GM12878 (cell line): ENCODE measurements around the gene CETN1. TPM values are rescaled to one million over a fixed set of nuclear protein-coding genes. Genes with fewer than 3 reads are reported as not detected.

Experiments
- ATAC-seq: fragments of 200-7000 bp; cut with Tn5 transposase; 3 replicates; pipeline ENCODE4 v1.9.1; 2020; ENCODE audit warnings: mild to moderate bottlenecking, moderate library complexity
- BruUV-seq: library from RNA; stranded (reverse); fragments of 400-500 nt; replicated peaks from 2 replicates; lab custom pipeline; 2021; lab: Mats Ljungman, UMichigan
- CTCF ChIA-PET: fragments of 300-600 bp; sonication (Branson Sonifier 250); formaldehyde crosslinking; extraction: SDS; loops from one replicate; lab custom pipeline; 2021; ENCODE audit warnings: inconsistent platforms; lab: Yijun Ruan, JAX
- POLR2A ChIA-PET: fragments of 350-600 bp; formaldehyde crosslinking; extraction: SDS; loops from one replicate; lab custom pipeline; 2021; ENCODE audit warnings: inconsistent platforms; lab: Charles Lee
- RAD21 ChIA-PET: fragments of 300-600 bp; sonication (Branson Sonifier 250); formaldehyde crosslinking; loops from one replicate; lab custom pipeline; 2023; ENCODE audit warnings: antibody characterized with exemption; ENCODE audit not compliant: unreplicated experiment; lab: Charles Lee
- SMC1A ChIA-PET: fragments of 300-600 bp; sonication (Branson Sonifier 250); formaldehyde crosslinking; loops from one replicate; lab custom pipeline; 2023; ENCODE audit not compliant: unreplicated experiment, uncharacterized antibody; lab: Charles Lee
- DNase-seq: peaks from one replicate; pipeline ENCODE4 v3.0.0-alpha.2; 2011; ENCODE audit warnings: low read depth, low spot score
- FAIRE-seq: peaks from 3 replicates; lab custom pipeline; 2011; peaks lifted over from hg19 to GRCh38; lab: Jason Lieb, UNC
- H2AFZ ChIP-seq: 2 replicates; pipeline ENCODE4 v1.6.0; 2011; ENCODE audit warnings: low read depth, low read length, control low read depth; ENCODE audit not compliant: control insufficient read depth
- H3K27ac ChIP-seq: 2 replicates; pipeline ENCODE4 v1.5.1; 2011; ENCODE audit warnings: control low read depth; ENCODE audit not compliant: control insufficient read depth, insufficient read depth
- H3K27me3 ChIP-seq, 2 experiments: replicated peaks in 1 of 2; 2 replicates each; pipeline versions ENCODE4 v1.6.0 to v1.6.1; 2011; ENCODE audit warnings: low read length in 1 of 2; ENCODE audit not compliant: control insufficient read depth in 2 of 2, insufficient read depth in 2 of 2
- H3K36me3 ChIP-seq, 2 experiments: 2 replicates each; pipeline ENCODE4 v1.5.1; 2011; ENCODE audit warnings: low read length in 1 of 2; ENCODE audit not compliant: control insufficient read depth in 2 of 2, insufficient read depth in 2 of 2
- H3K4me1 ChIP-seq: 2 replicates; pipeline ENCODE4 v1.6.1; 2011; ENCODE audit warnings: mild to moderate bottlenecking, low read length, moderate library complexity, mixed read lengths; ENCODE audit not compliant: control insufficient read depth, insufficient read depth
- H3K4me2 ChIP-seq: 2 replicates; pipeline ENCODE4 v1.6.0; 2011; ENCODE audit warnings: control low read depth; ENCODE audit not compliant: control insufficient read depth, insufficient read depth
- H3K4me3 ChIP-seq: fragments of 200-600 bp; sonication (generic); 2 replicates; pipeline ENCODE4 v1.5.1; 2016
- H3K79me2 ChIP-seq: 2 replicates; pipeline ENCODE4 v1.6.0; 2011; ENCODE audit warnings: low read length; ENCODE audit not compliant: control insufficient read depth, insufficient read depth
- H3K9ac ChIP-seq: 2 replicates; pipeline ENCODE4 v1.8.0; 2011; ENCODE audit warnings: low read length, control low read depth, mixed read lengths; ENCODE audit not compliant: control insufficient read depth, insufficient read depth
- H3K9me3 ChIP-seq: replicated peaks from 3 replicates; pipeline ENCODE4 v1.5.1; 2011; ENCODE audit warnings: mild to moderate bottlenecking, low read length; ENCODE audit not compliant: control insufficient read depth, insufficient read depth
- H4K20me1 ChIP-seq: 2 replicates; pipeline ENCODE4 v1.6.0; 2011; ENCODE audit not compliant: control insufficient read depth, insufficient read depth
- BACH1 ChIP-seq: fragments of 450-650 bp; IDR thresholded peaks from 2 replicates; pipeline ENCODE4 v1.6.1; 2017; ENCODE audit warnings: mild to moderate bottlenecking, borderline replicate concordance
- BRCA1 ChIP-seq: IDR thresholded peaks from 2 replicates; pipeline ENCODE4 v1.6.1; 2011; ENCODE audit warnings: low read depth, low read length, improper control_type of control experiment
- EZH2 ChIP-seq: IDR thresholded peaks from 2 replicates; pipeline ENCODE4 v1.6.1; 2012; ENCODE audit warnings: low read depth, mild to moderate bottlenecking, control low read depth, inconsistent platforms, low read length, borderline replicate concordance; ENCODE audit not compliant: control insufficient read depth
- KAT2A ChIP-seq: conservative IDR thresholded peaks from 2 replicates; pipeline ENCODE4 v1.6.1; 2011; ENCODE audit warnings: low read depth, low read length; ENCODE audit not compliant: control insufficient read depth
- NR2C1 ChIP-seq: fragments of 450-650 bp; IDR thresholded peaks from 2 replicates; pipeline ENCODE4 v1.6.1; 2017; ENCODE audit warnings: antibody characterized with exemption, mild to moderate bottlenecking, moderate library complexity
- SMARCA5 ChIP-seq: fragments of 450-650 bp; IDR thresholded peaks from 2 replicates; pipeline ENCODE4 v1.6.1; 2017; ENCODE audit warnings: mild to moderate bottlenecking
- WGBS: methylation state at CpG from one replicate; pipeline ENCODE4 v1.1.6; 2016; ENCODE audit warnings: low lambda C conversion rate; ENCODE audit not compliant: insufficient replicate concordance, insufficient coverage; ENCODE audit errors: missing lambda C conversion rate; 5-methylcytosine and 5-hydroxymethylcytosine counted together
- in situ Hi-C: fragments of 300-500 bp; cut with MboI; formaldehyde crosslinking; loops from 9 replicates; pipeline ENCODE4 v1.14.3; 2018; ENCODE audit warnings: mixed read lengths
- intact Hi-C: fragments of 100-400 bp; cut with micrococcal nuclease; formaldehyde crosslinking; loops from one replicate; pipeline ENCODE4 v1.14.2; 2022; ENCODE audit not compliant: unreplicated experiment
- polyA plus RNA-seq, 11 experiments: library from polyadenylated mRNA; depleted of rRNA in 4 of 11; unstranded in 6 of 11; stranded (reverse) in 5 of 11; fragments of >200 nt; fragmentation: Nextera tagmentation in 4 of 11; fragmentation: Illumina TruSeq in 1 of 11; extraction: Ambion mirVana in 4 of 11; extraction: Trizol in 1 of 11; gene quantifications; 1 replicate in 1 of 11; 2 replicates in 10 of 11; pipeline versions ENCODE4 v1.2.1 to v1.2.3, GENCODE V29; 2011 to 2016; ENCODE audit warnings: inconsistent platforms in 2 of 11, missing spikeins in 2 of 11, low read depth in 1 of 11
- total RNA-seq, 4 experiments: library from RNA; depleted of rRNA in 3 of 4; stranded (reverse); fragments of >200 nt in 3 of 4; fragmentation: Illumina TruSeq in 1 of 4; extraction: Trizol in 1 of 4; gene quantifications; 2 replicates each; pipeline versions ENCODE4 v1.2.1 to v1.2.3, GENCODE V29; 2013 to 2021
- TF ChIP-seq, protein P1 (sequence below): fragments of 150-350 bp; IDR thresholded peaks from 2 replicates; pipeline ENCODE4 v1.6.1; 2014; ENCODE audit warnings: mild to moderate bottlenecking, low read depth, low read length
- TF ChIP-seq, protein P2 (sequence below): fragments of 450-650 bp; conservative IDR thresholded peaks from 2 replicates; pipeline ENCODE4 v1.6.1; 2017; ENCODE audit warnings: mild to moderate bottlenecking, moderate library complexity
- TF ChIP-seq, protein P3 (sequence below): fragments of 450-650 bp; IDR thresholded peaks from 2 replicates; pipeline ENCODE4 v1.6.1; 2014; ENCODE audit warnings: mild to moderate bottlenecking

CETN1 gene
- total and polyA plus RNA-seq, 10 of the 15 experiments (the other 5 are each of a cell fraction or from before 2014, with no cell fraction given), result not detected

DNA sequence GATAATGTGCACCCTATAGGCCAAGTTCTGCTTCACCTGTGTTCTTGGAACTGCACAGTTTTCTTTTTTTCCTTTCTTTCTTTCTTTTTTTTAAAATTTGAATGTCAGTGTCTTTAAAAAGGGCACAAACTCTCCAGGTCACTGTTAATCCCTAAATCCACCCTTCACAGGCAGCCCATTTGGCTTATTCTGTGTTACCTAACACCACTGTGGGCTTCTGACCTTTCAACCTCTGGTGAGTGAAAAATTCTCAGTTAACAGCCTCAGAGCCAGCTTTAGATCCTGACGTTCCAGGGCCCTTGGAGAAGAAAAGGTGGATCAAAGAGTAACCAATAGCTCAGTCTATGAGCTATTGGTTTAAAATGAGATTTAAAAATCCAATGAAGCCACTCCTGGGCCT lies 6.8 kb upstream of the CETN1 start:
- POLR2A ChIA-PET, result no interaction called here
- no peak for ATAC-seq
- Histone ChIP-seq H3K36me3 (no peaks in the 10 kb centered on the region), H3K27ac (no peak overlapping the region), H3K4me1 (no peaks in the 10 kb centered on the region), H2AFZ (no peak overlapping the region), H3K4me3 (no peak overlapping the region), H3K4me2 (no peak overlapping the region), H3K27me3 (peaks cover 0 to 2% of the 10 kb centered on the region in 2 experiments; a peak in 2 of 4 replicates), H3K9me3 (no peaks in the 10 kb centered on the region), H3K9ac (no peak overlapping the region), H4K20me1 (no peaks in the 10 kb centered on the region), H3K79me2 (no peaks in the 10 kb centered on the region)
- in situ Hi-C loops (no loop called here), intact Hi-C loops (no loop called here)
- RAD21 ChIA-PET, result no interaction called here
- TF ChIP-seq, protein P1, sequence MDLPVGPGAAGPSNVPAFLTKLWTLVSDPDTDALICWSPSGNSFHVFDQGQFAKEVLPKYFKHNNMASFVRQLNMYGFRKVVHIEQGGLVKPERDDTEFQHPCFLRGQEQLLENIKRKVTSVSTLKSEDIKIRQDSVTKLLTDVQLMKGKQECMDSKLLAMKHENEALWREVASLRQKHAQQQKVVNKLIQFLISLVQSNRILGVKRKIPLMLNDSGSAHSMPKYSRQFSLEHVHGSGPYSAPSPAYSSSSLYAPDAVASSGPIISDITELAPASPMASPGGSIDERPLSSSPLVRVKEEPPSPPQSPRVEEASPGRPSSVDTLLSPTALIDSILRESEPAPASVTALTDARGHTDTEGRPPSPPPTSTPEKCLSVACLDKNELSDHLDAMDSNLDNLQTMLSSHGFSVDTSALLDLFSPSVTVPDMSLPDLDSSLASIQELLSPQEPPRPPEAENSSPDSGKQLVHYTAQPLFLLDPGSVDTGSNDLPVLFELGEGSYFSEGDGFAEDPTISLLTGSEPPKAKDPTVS, result no peak
- no peak for TF ChIP-seq KAT2A
- TF ChIP-seq, protein P2, sequence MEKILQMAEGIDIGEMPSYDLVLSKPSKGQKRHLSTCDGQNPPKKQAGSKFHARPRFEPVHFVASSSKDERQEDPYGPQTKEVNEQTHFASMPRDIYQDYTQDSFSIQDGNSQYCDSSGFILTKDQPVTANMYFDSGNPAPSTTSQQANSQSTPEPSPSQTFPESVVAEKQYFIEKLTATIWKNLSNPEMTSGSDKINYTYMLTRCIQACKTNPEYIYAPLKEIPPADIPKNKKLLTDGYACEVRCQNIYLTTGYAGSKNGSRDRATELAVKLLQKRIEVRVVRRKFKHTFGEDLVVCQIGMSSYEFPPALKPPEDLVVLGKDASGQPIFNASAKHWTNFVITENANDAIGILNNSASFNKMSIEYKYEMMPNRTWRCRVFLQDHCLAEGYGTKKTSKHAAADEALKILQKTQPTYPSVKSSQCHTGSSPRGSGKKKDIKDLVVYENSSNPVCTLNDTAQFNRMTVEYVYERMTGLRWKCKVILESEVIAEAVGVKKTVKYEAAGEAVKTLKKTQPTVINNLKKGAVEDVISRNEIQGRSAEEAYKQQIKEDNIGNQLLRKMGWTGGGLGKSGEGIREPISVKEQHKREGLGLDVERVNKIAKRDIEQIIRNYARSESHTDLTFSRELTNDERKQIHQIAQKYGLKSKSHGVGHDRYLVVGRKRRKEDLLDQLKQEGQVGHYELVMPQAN, result no peak
- no peak for TF ChIP-seq BRCA1
- TF ChIP-seq, protein P3, sequence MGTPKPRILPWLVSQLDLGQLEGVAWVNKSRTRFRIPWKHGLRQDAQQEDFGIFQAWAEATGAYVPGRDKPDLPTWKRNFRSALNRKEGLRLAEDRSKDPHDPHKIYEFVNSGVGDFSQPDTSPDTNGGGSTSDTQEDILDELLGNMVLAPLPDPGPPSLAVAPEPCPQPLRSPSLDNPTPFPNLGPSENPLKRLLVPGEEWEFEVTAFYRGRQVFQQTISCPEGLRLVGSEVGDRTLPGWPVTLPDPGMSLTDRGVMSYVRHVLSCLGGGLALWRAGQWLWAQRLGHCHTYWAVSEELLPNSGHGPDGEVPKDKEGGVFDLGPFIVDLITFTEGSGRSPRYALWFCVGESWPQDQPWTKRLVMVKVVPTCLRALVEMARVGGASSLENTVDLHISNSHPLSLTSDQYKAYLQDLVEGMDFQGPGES, result no peak
- TF ChIP-seq EZH2, result no peak
- TF ChIP-seq SMARCA5, result no peak
- TF ChIP-seq BACH1, result no peak
- TF ChIP-seq NR2C1, result no peak
- no peak for FAIRE-seq
- no peak for DNase-seq
- WGBS, result 0% methylated on average over 1 of the region's 1 CpG
- SMC1A ChIA-PET, result no interaction called here
- CTCF ChIA-PET, result interaction anchor here (0.6 to 1.4 kb wide), 2 partner anchors 11 to 1985 kb away, joined by 3 read pairs; no protein-coding TSS in a partner anchor
- BruUV-seq, result no TSS peak
